ENCODE data around the gene LRRC37A3. TPM values are rescaled to one million over a fixed set of nuclear protein-coding genes. Genes with fewer than 3 reads are reported as not detected.
A peak's percentile ranks its signal among the peaks of the same experiment; 100 is the strongest.
"Not testable (repeated sequence)": the region's sequence is repeated elsewhere in the genome, so short reads cannot be mapped to it uniquely, and the experiment has no call there.

The LRRC37A3 gene
- 1.4 TPM for total RNA-seq
- long read RNA-seq = 0 reads

GRCh38 chr17:64919289-64920025 lies at the start of gene LRRC37A3:
Gene LRRC37A3 (minus strand): TSS chr17:64919478. CDS start chr17:64897257, 22,221 bp downstream.
- peak; percentile 99 for ATAC-seq
- intact Hi-C loops (cut with DNase I) = loop anchor here (1.0 to 10.0 kb wide), 2 partner anchors 43 to 275 kb away; no protein-coding TSS in a partner anchor
- DNase-seq (ENCODE audit: missing footprints) = peak; percentile 99

GRCh38 chr17:64965873-64966287 lies 46.6 kb upstream of the LRRC37A3 start:
- DNase-seq (ENCODE audit: missing footprints) = peak; percentile 79
- intact Hi-C loops (cut with DNase I) = not testable (repeated sequence)
- peak; percentile 98 for ATAC-seq

DNA sequence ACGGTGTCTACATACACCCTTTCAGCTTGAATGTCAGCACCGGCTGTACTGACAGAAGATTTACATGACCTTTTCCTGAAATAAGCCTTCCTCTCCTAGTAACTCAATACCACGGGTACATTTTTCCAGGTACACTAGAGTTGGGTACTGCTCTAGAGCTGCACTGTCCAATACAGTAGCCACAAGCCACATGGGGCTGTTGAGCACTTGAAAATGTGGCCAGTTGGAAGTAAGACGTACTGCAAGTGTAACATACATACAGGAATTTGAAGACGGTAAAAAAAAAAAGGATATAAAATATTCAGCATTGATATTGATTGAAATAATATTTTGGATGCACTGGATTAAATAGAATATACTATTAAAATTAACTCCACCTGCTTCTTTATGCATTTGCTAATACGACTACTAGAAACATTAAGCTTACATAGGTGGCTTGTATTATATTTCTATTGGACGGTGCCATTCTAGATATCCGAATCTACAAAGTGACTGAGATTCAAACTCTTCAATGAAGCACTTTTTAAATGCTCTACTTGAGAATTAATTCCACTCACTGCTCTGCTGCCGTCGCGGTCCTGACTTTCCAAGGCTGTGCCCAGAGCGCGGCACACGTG lies 46.1 kb upstream of the LRRC37A3 start:
- ATAC-seq; DNase-seq (ENCODE audit: missing footprints); intact Hi-C loops (cut with DNase I): not testable (repeated sequence)

DNA sequence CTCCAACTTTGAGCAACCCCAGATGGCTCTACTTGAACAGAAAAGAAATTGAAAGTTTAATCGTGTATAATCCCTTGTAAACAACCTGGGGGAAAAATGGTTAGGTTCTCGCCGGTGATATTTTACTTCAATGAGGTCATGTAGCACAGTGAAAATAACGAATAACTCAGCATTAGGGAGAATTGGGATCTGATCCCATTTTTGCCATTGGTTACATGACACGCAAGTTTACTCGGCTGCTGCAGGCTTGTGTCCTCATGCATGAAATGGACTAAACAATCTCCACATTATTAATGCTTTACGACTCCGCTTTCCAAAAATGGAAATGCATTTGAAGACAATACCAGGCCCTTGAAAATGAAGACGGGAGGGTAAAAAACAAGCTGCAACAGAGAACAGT lies 45.5 kb upstream of the LRRC37A3 start:
- intact Hi-C loops (cut with DNase I) = no loop called here
- ATAC-seq (no peak), DNase-seq (ENCODE audit: missing footprints) (no peak)

GRCh38 chr17:64963814-64964213 lies 44.5 kb upstream of the LRRC37A3 start:
- ATAC-seq; DNase-seq (ENCODE audit: missing footprints): not testable (repeated sequence)
- intact Hi-C loops (cut with DNase I) = loop anchor here (2.0 kb wide), 1 partner anchor 137 kb away; no protein-coding TSS in a partner anchor

- ATAC-seq = peak; percentile 71
- intact Hi-C loops (cut with DNase I) = loop anchor here (1.0 to 2.0 kb wide), 2 partner anchors 42 to 139 kb away; partner anchors contain the start of gene LRRC37A3
- DNase-seq (ENCODE audit: missing footprints) = not testable (repeated sequence)
Observed at GRCh38 chr17:64961563-64962378, 42.5 kb upstream of the LRRC37A3 start.

GRCh38 chr17:64951877-64952276 lies 32.6 kb upstream of the LRRC37A3 start:
- intact Hi-C loops (cut with DNase I) = no loop called here
- DNase-seq (ENCODE audit: missing footprints) (no peak), ATAC-seq (no peak)

GRCh38 chr17:64950871-64951270 lies 31.6 kb upstream of the LRRC37A3 start:
- no peak for ATAC-seq
- no peak for DNase-seq (ENCODE audit: missing footprints)
- intact Hi-C loops (cut with DNase I) = no loop called here

- intact Hi-C loops (cut with DNase I) = no loop called here
- DNase-seq (ENCODE audit: missing footprints) (no peak), ATAC-seq (no peak)
Observed at GRCh38 chr17:64947152-64947551, 27.9 kb upstream of the LRRC37A3 start.

- intact Hi-C loops (cut with DNase I) = no loop called here
- ATAC-seq (no peak), DNase-seq (ENCODE audit: missing footprints) (no peak)
Observed at GRCh38 chr17:64941761-64942160, 22.5 kb upstream of the LRRC37A3 start.

DNA sequence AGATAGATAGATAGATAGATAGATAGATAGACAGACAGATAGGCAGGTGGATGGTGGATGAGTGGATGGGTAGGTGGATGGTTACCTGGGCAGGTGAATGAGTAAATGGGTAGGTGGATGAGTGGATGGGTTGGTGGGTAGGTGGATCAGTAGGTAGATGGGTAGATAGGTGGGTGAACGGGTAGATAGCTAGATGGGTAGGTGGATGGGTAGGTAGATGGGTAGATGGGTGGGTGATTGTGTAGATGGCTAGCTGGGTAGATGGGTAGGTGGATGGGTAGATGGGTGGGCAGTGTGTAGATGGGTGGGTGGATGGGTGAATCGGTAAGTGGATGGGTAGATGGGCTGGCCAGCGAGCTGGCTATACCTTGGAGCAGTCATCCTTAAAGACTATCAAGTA lies 21.8 kb upstream of the LRRC37A3 start:
- intact Hi-C loops (cut with DNase I) = no loop called here
- DNase-seq (ENCODE audit: missing footprints) (no peak), ATAC-seq (no peak)

DNA sequence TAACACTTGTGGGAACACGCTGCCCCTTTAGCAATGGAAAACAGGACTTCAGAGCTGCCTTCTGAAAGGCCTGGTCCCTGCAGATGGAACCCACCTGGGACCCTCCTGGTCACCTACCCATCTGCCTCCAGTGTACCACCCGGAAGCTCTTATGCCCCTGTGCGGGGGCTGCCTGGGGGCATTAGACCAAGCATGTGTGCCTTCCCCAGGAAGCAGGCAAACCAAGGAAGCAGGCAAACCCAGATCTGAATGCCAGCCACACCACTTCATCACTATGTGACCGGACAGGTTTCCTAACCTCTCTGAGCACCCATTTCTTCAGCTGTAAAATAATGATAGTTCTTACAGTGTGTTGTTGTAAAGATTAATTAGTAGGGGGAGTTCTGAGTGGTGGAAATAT lies 20.8 kb upstream of the LRRC37A3 start:
- intact Hi-C loops (cut with DNase I) = no loop called here
- no peak for DNase-seq (ENCODE audit: missing footprints)
- no peak for ATAC-seq

- intact Hi-C loops (cut with DNase I) = no loop called here
- ATAC-seq = peak; percentile 42
Observed at GRCh38 chr17:64938925-64939474, 19.7 kb upstream of the LRRC37A3 start.

GRCh38 chr17:64938290-64938689 lies 19.0 kb upstream of the LRRC37A3 start:
- ATAC-seq = no peak
- intact Hi-C loops (cut with DNase I) = no loop called here

More at GRCh38 chr17:64938925-64939474, 19.7 kb upstream of the LRRC37A3 start:
- peak; percentile 82 for DNase-seq (ENCODE audit: missing footprints)

GRCh38 chr17:64936117-64936516 lies 16.8 kb upstream of the LRRC37A3 start:
- no peak for ATAC-seq
- intact Hi-C loops (cut with DNase I) = no loop called here

More at GRCh38 chr17:64938290-64938689, 19.0 kb upstream of the LRRC37A3 start:
- no peak for DNase-seq (ENCODE audit: missing footprints)

GRCh38 chr17:64934284-64934778 lies 15.1 kb upstream of the LRRC37A3 start:
- DNase-seq (ENCODE audit: missing footprints); ATAC-seq; intact Hi-C loops (cut with DNase I): not testable (repeated sequence)

More at GRCh38 chr17:64936117-64936516, 16.8 kb upstream of the LRRC37A3 start:
- no peak for DNase-seq (ENCODE audit: missing footprints)

DNA sequence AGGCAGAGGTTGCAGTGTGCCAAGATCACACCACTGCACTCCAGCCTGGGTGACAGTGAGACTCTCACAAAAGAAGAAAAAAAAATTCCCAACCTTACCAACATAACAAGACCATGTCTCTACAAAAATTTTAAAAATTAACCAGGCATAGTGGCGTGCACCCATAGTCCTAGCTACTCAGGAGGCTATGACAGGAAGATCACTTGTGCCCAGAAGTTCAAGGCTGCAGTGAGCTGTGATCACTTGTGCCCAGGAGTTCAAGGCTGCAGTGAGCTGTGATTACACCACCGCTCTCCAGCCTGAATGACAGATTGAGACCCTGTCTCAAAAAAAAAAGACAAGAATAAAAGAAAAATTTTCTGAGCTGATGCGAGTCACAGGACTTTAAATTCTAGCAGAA lies 13.6 kb upstream of the LRRC37A3 start:
- DNase-seq (ENCODE audit: missing footprints); intact Hi-C loops (cut with DNase I); ATAC-seq: not testable (repeated sequence)

- intact Hi-C loops (cut with DNase I); DNase-seq (ENCODE audit: missing footprints); ATAC-seq: not testable (repeated sequence)
Observed at GRCh38 chr17:64930374-64930773, 11.1 kb upstream of the LRRC37A3 start.

Data from Right ventricle myocardium inferior (tissue), 1 donor.